UCSD-AML1 (cell line): ENCODE data around the gene GSAP.
"Not testable (repeated sequence)": the region's sequence is repeated elsewhere in the genome, so short reads cannot be mapped to it uniquely, and the experiment has no call there.

Source experiments
- DNase-seq: peaks from one replicate; lab custom pipeline; 2025; ENCODE audit not compliant: unreplicated experiment; lab: John Stamatoyannopoulos, UW

Gene GSAP

GRCh38 chr7:77290425-77290824, 125.7 kb downstream of the GSAP start:
- no peak for DNase-seq

GRCh38 chr7:77289387-77289786, 126.8 kb downstream of the GSAP start:
- no peak for DNase-seq

- DNase-seq = peak; percentile 10
These were observed 127.4 kb downstream of the GSAP start for GRCh38 chr7:77288676-77289320.

GRCh38 chr7:77284616-77285015, 131.5 kb downstream of the GSAP start:
- DNase-seq = no peak

- DNase-seq = peak; percentile 6
These were observed 132.1 kb downstream of the GSAP start for GRCh38 chr7:77284005-77284404.

GRCh38 chr7:77282897-77283296, 133.3 kb downstream of the GSAP start:
- no peak for DNase-seq

- DNase-seq = no peak
These were observed 134.2 kb downstream of the GSAP start for GRCh38 chr7:77281780-77282478.

GRCh38 chr7:77276120-77276519, 140.0 kb downstream of the GSAP start:
- DNase-seq = no peak

GRCh38 chr7:77275663-77276062, 140.5 kb downstream of the GSAP start:
- DNase-seq = not testable (repeated sequence)

- DNase-seq = no peak
These were observed 144.4 kb downstream of the GSAP start for GRCh38 chr7:77271766-77272165.

GRCh38 chr7:77270094-77270480, 146.1 kb downstream of the GSAP start:
- DNase-seq = no peak

- DNase-seq = no peak
These were observed 146.6 kb downstream of the GSAP start for GRCh38 chr7:77269360-77270093.

GRCh38 chr7:77266291-77266794, 149.8 kb downstream of the GSAP start:
- no peak for DNase-seq

GRCh38 chr7:77265666-77266065, 150.5 kb downstream of the GSAP start:
- no peak for DNase-seq

GRCh38 chr7:77262316-77262715, 153.8 kb downstream of the GSAP start:
- no peak for DNase-seq
